Mucosa of gallbladder (tissue), 1 donor: ENCODE data around the gene DCXR. TPM values are rescaled to one million over a fixed set of nuclear protein-coding genes. Genes with fewer than 3 reads are reported as not detected.

ENCODE experiments used
- DNase-seq: peaks from one replicate; pipeline ENCODE4 v3.0.0-alpha.2; 2020; ENCODE audit warnings: low spot score
- total RNA-seq: library from RNA; stranded (reverse); gene quantifications from one replicate; pipeline ENCODE4 v1.2.1, GENCODE V29; 2021
- donor health status: DM: no; HTN: no; CAD: no.

Gene DCXR
- total RNA-seq, 1 donor from 2014 or later = 102 TPM

GRCh38 chr17:81998691-81999438, 38.6 kb downstream of the DCXR start:
- no peak for DNase-seq

- DNase-seq = no peak
Observed at GRCh38 chr17:81998212-81998611, 39.3 kb downstream of the DCXR start.

GRCh38 chr17:81996757-81997441, 40.6 kb downstream of the DCXR start:
- DNase-seq = no peak

GRCh38 chr17:81996232-81996756, 41.2 kb downstream of the DCXR start:
- DNase-seq = no peak

- no peak for DNase-seq
Observed at GRCh38 chr17:81995463-81996231, 41.9 kb downstream of the DCXR start.

GRCh38 chr17:81994593-81995462, 42.7 kb downstream of the DCXR start:
- DNase-seq = no peak

- no peak for DNase-seq
Observed at GRCh38 chr17:81993729-81994592, 43.5 kb downstream of the DCXR start.

- no peak for DNase-seq
Observed at GRCh38 chr17:81992306-81993102, 45.0 kb downstream of the DCXR start.

- peak; percentile 79 for DNase-seq
Observed at GRCh38 chr17:81991684-81992305, 45.7 kb downstream of the DCXR start.

GRCh38 chr17:81990836-81991683, 46.4 kb downstream of the DCXR start:
- no peak for DNase-seq

GRCh38 chr17:81987161-81987770, 50.2 kb downstream of the DCXR start:
- DNase-seq = no peak

GRCh38 chr17:81986606-81987005, 50.9 kb downstream of the DCXR start:
- DNase-seq = no peak

Other genes with a start within 250 kb of the DCXR start
- 0.20 TPM for gene GCGR, start 233.5 kb downstream of the DCXR start, total RNA-seq
- 85.3 TPM for gene MCRIP1, start 204.4 kb downstream of the DCXR start, total RNA-seq
- not detected for gene PPP1R27, start 202.6 kb downstream of the DCXR start, total RNA-seq
- gene P4HB, start 177.2 kb downstream of the DCXR start, total RNA-seq = 611 TPM
- gene ARHGDIA, start 166.4 kb downstream of the DCXR start, total RNA-seq = 340 TPM
- 48.1 TPM for gene ALYREF, start 146.1 kb downstream of the DCXR start, total RNA-seq
- gene ANAPC11, start 146.0 kb downstream of the DCXR start, total RNA-seq = 124 TPM
- 0.55 TPM for gene NPB, start 135.5 kb downstream of the DCXR start, total RNA-seq
- gene PCYT2, start 126.3 kb downstream of the DCXR start, total RNA-seq = 66.0 TPM
- 58.1 TPM for gene SIRT7, start 119.5 kb downstream of the DCXR start, total RNA-seq
- gene MAFG, start 110.0 kb downstream of the DCXR start, total RNA-seq = 31.6 TPM
- 12.6 TPM for gene PYCR1, start 100.4 kb downstream of the DCXR start, total RNA-seq
- gene MYADML2, start 90.5 kb downstream of the DCXR start, total RNA-seq = not detected
- gene NOTUM, start 76.5 kb downstream of the DCXR start, total RNA-seq = 1.3 TPM
- gene ASPSCR1, start 60.1 kb downstream of the DCXR start, total RNA-seq = 45.4 TPM
- gene CENPX, start 14.8 kb downstream of the DCXR start, total RNA-seq = 43.4 TPM
- 26.4 TPM for gene LRRC45, start 14.4 kb downstream of the DCXR start, total RNA-seq
- 8.9 TPM for gene RAC3, start 6.0 kb downstream of the DCXR start, total RNA-seq
- gene RFNG, start 14.1 kb upstream of the DCXR start, total RNA-seq = 51.6 TPM
- gene GPS1, start 14.2 kb upstream of the DCXR start, total RNA-seq = 107 TPM
- gene DUS1L, start 28.1 kb upstream of the DCXR start, total RNA-seq = 92.4 TPM
- gene FASN, start 60.5 kb upstream of the DCXR start, total RNA-seq = 181 TPM
- 56.9 TPM for gene CCDC57, start 175.1 kb upstream of the DCXR start, total RNA-seq
- 95.7 TPM for gene SLC16A3, start 191.3 kb upstream of the DCXR start, total RNA-seq
- gene CSNK1D, start 236.0 kb upstream of the DCXR start, total RNA-seq = 161 TPM